Neutrophil (primary cell): ENCODE results near the gene TMEM272.

Experiments used
- H3K27ac ChIP-seq: fragments of 200-600 bp; sonication (generic); 2 replicates; pipeline ENCODE4 v1.5.1; 2016; ENCODE audit warnings: mild to moderate bottlenecking, moderate library complexity
- H3K27me3 ChIP-seq: fragments of 200-600 bp; sonication (generic); 2 replicates; pipeline ENCODE4 v1.6.0; 2016; ENCODE audit warnings: mild to moderate bottlenecking
- H3K36me3 ChIP-seq: fragments of 200-600 bp; sonication (generic); 2 replicates; pipeline ENCODE4 v1.5.1; 2017
- H3K4me1 ChIP-seq, 2 experiments: fragments of 200-600 bp in 1 of 2; sonication (generic) in 1 of 2; 1 replicate in 1 of 2; 2 replicates in 1 of 2; pipeline versions ENCODE4 v1.5.1 to v1.6.1; 2013 to 2016; ENCODE audit warnings: low read depth in 1 of 2, low read length in 1 of 2, mild to moderate bottlenecking in 1 of 2, moderate library complexity in 1 of 2; ENCODE audit not compliant: control insufficient read depth in 1 of 2, insufficient read depth in 1 of 2
- H3K4me3 ChIP-seq, 2 experiments: fragments of 200-600 bp in 1 of 2; sonication (generic) in 1 of 2; 1 replicate in 1 of 2; 2 replicates in 1 of 2; pipeline ENCODE4 v1.5.1; 2013 to 2016; ENCODE audit warnings: low read depth in 1 of 2, low read length in 1 of 2, mild to moderate bottlenecking in 1 of 2, moderate library complexity in 1 of 2
- H3K9me3 ChIP-seq: fragments of 200-600 bp; sonication (generic); 2 replicates; pipeline ENCODE4 v1.5.1; 2016
- TF ChIP-seq, protein P1 (sequence below): fragments of 200-600 bp; sonication (generic); IDR thresholded peaks from 2 replicates; pipeline ENCODE4 v1.5.1; 2016; ENCODE audit warnings: antibody characterized with exemption

The TMEM272 gene

GRCh38 chr13:51883226-51883600 lies 38.2 kb upstream of the TMEM272 start:
- H3K4me3 ChIP-seq: no peak overlapping the region

DNA sequence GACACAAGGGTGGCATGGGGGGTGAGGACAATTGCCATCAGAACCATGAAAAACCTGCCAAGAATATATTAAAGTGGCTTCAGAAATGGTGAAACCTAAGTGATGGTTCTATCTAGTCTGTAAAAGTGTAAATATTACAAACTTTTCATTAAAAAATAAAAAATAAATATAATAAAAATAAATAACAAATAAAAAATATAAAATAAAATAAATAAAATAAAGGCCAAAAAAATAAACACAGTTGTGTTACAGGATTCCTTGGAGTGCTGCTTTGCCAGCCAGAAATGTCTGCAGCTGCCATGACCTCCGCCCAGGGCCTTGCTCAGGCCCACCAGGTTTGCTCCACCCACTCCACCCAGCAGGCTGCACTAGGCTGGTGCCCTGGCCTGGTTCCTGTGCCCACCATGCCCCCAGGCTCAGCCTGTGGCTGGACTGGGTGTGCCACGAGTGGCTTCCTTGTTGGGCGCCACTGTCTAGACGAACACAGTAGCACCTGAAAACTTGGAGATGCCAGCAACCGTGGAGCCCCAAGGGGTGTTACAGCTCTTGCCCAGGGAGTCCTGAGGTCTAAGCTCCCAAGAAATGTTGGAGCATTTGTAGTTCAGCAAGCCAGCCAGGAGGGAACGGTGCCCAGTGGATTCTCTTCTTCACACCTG lies 37.7 kb upstream of the TMEM272 start:
- TF ChIP-seq, protein P1, sequence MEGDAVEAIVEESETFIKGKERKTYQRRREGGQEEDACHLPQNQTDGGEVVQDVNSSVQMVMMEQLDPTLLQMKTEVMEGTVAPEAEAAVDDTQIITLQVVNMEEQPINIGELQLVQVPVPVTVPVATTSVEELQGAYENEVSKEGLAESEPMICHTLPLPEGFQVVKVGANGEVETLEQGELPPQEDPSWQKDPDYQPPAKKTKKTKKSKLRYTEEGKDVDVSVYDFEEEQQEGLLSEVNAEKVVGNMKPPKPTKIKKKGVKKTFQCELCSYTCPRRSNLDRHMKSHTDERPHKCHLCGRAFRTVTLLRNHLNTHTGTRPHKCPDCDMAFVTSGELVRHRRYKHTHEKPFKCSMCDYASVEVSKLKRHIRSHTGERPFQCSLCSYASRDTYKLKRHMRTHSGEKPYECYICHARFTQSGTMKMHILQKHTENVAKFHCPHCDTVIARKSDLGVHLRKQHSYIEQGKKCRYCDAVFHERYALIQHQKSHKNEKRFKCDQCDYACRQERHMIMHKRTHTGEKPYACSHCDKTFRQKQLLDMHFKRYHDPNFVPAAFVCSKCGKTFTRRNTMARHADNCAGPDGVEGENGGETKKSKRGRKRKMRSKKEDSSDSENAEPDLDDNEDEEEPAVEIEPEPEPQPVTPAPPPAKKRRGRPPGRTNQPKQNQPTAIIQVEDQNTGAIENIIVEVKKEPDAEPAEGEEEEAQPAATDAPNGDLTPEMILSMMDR: no peak
- Histone ChIP-seq H3K36me3 (no peaks in the 10 kb centered on the region), H3K27ac (no peak overlapping the region), H3K4me1 (no peaks in the 10 kb centered on the region), H3K9me3 (no peaks in the 10 kb centered on the region), H3K27me3 (no peaks in the 10 kb centered on the region), H3K4me3 (no peak overlapping the region)

More at GRCh38 chr13:51883226-51883600, 38.2 kb upstream of the TMEM272 start:
- no peaks in the 10 kb centered on the region for H3K36me3 ChIP-seq
- no peaks in the 10 kb centered on the region for H3K9me3 ChIP-seq
- H3K4me1 ChIP-seq: no peaks in the 10 kb centered on the region
- no peaks in the 10 kb centered on the region for H3K27me3 ChIP-seq
- H3K27ac ChIP-seq: no peak overlapping the region
- TF ChIP-seq, protein P1: no peak

DNA sequence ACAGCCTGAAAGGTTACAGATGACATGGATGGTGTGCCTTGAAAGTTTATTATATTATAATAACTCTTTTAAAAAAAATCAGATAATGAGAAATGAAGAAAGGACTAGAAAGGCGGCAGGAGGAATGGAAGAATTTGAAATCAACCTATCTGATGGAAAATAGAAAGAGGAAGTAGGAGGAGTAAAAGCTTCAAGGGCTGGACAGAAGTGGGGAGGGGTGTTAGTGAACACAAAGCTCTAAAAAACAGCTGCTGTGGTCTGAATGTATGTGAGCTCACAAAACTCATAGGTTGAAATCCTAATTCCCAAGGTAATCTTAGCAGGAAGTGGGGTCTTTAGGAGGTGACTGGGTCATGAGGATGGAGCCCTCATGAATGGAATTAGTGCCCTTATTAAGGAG lies 36.3 kb upstream of the TMEM272 start:
- no peaks in the 10 kb centered on the region for H3K36me3 ChIP-seq
- no peak overlapping the region for H3K4me3 ChIP-seq
- TF ChIP-seq, protein P1: no peak
- no peaks in the 10 kb centered on the region for H3K9me3 ChIP-seq
- H3K4me1 ChIP-seq: no peaks in the 10 kb centered on the region
- no peaks in the 10 kb centered on the region for H3K27me3 ChIP-seq
- H3K27ac ChIP-seq: no peak overlapping the region

- no peaks in the 10 kb centered on the region for H3K4me1 ChIP-seq
- H3K9me3 ChIP-seq: no peaks in the 10 kb centered on the region
- H3K36me3 ChIP-seq: no peaks in the 10 kb centered on the region
- H3K27me3 ChIP-seq: no peaks in the 10 kb centered on the region
- no peak overlapping the region for H3K27ac ChIP-seq
- TF ChIP-seq, protein P1: no peak
- no peak overlapping the region for H3K4me3 ChIP-seq
Measured at GRCh38 chr13:51879133-51879532, 34.2 kb upstream of the TMEM272 start.

- TF ChIP-seq, protein P1: no peak
- Histone ChIP-seq H3K27ac (no peak overlapping the region), H3K36me3 (no peaks in the 10 kb centered on the region), H3K9me3 (no peaks in the 10 kb centered on the region), H3K4me3 (no peak overlapping the region), H3K4me1 (no peaks in the 10 kb centered on the region), H3K27me3 (no peaks in the 10 kb centered on the region)
Measured at GRCh38 chr13:51874651-51875050, 29.7 kb upstream of the TMEM272 start.
